PC-3 (cell line): ENCODE results near the gene FER1L5.

Experiments
- CTCF ChIP-seq: fragments of 300-600 bp; sonication (generic); conservative IDR thresholded peaks from 2 replicates; pipeline ENCODE4 v1.5.1; 2017; ENCODE audit warnings: antibody characterized with exemption, low read depth, mild to moderate bottlenecking, low read length
- EZH2 ChIP-seq: fragments of 300-600 bp; sonication (generic); IDR thresholded peaks from one replicate; pipeline ENCODE4 v1.6.1; 2017; ENCODE audit warnings: antibody characterized with exemption, mild to moderate bottlenecking, low read length; ENCODE audit not compliant: unreplicated experiment

DNA sequence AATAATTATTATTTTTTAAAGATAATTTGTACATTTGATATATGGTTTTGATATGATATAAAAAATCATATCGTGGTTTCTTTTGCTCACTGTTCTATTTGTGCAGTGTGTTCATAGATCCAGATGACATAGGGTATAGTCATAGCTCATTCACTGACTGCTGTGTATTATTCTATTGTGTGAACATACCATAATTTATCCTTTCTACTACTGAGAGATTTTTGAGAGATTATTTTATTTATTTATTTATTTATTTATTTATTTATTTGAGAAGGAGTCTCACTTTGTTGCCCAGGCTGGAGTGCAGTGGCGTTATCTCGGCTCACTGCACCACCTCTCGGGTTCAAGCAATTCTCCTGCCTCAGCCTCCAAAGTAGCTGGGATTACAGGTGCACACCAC, 39.0 kb downstream of the FER1L5 start:
- TF ChIP-seq CTCF (no peak), EZH2 (no peak)
